SHP77 treated with DMSO at 0.1 percent for 48 hours (cell line): ENCODE data around the gene HPCAL4.

Experiments
- DNase-seq: peaks from one replicate; lab custom pipeline; 2025; lab: John Stamatoyannopoulos, UW

HPCAL4 gene

GRCh38 chr1:39649636-39650185, 41.5 kb downstream of the HPCAL4 start:
- DNase-seq = no peak

- DNase-seq = no peak
Observed at GRCh38 chr1:39648496-39648895, 42.7 kb downstream of the HPCAL4 start.

- no peak for DNase-seq
Observed at GRCh38 chr1:39647247-39647646, 44.0 kb downstream of the HPCAL4 start.

- DNase-seq = no peak
Observed at GRCh38 chr1:39646232-39647081, 44.8 kb downstream of the HPCAL4 start.

GRCh38 chr1:39645411-39646043, 45.7 kb downstream of the HPCAL4 start:
- no peak for DNase-seq

GRCh38 chr1:39643705-39644104, 47.5 kb downstream of the HPCAL4 start:
- no peak for DNase-seq

GRCh38 chr1:39642796-39643195, 48.4 kb downstream of the HPCAL4 start:
- no peak for DNase-seq

GRCh38 chr1:39640861-39641260, 50.4 kb downstream of the HPCAL4 start:
- DNase-seq = no peak

GRCh38 chr1:39639305-39640130, 51.7 kb downstream of the HPCAL4 start, which contains the start of gene HEYL:
HEYL (minus strand) TSS chr1:39639643; CDS start chr1:39639625, 18 bp downstream.
- peak; percentile 25 for DNase-seq

- no peak for DNase-seq
Observed at GRCh38 chr1:39638965-39639304, 52.3 kb downstream of the HPCAL4 start.

- DNase-seq = no peak
Observed at GRCh38 chr1:39637361-39637760, 53.9 kb downstream of the HPCAL4 start.

- DNase-seq = no peak
Observed at GRCh38 chr1:39635871-39636210, 55.4 kb downstream of the HPCAL4 start.

- DNase-seq = no peak
Observed at GRCh38 chr1:39635205-39635870, 55.9 kb downstream of the HPCAL4 start.

GRCh38 chr1:39633422-39633821, 57.8 kb downstream of the HPCAL4 start:
- DNase-seq = no peak

- DNase-seq = no peak
Observed at GRCh38 chr1:39632682-39633417, 58.4 kb downstream of the HPCAL4 start.

- DNase-seq = no peak
Observed at GRCh38 chr1:39632323-39632681, 58.9 kb downstream of the HPCAL4 start.

GRCh38 chr1:39631361-39632322, 59.6 kb downstream of the HPCAL4 start:
- DNase-seq = no peak

- DNase-seq = no peak
Observed at GRCh38 chr1:39628807-39629350, 62.4 kb downstream of the HPCAL4 start.
